GM12891 (cell line): ENCODE data around the gene PTGER2.

ENCODE experiments used
- POLR2A ChIP-seq: IDR thresholded peaks from 2 replicates; pipeline ENCODE4 v1.6.1; 2011; ENCODE audit warnings: low read depth, low read length, control low read depth
- POLR2AphosphoS5 ChIP-seq: IDR thresholded peaks from 2 replicates; pipeline ENCODE4 v1.6.1; 2011; ENCODE audit warnings: low read depth, low read length, control low read depth

GRCh38 chr14:52313903-52314594 is at the start of gene PTGER2:
- TF ChIP-seq POLR2AphosphoS5 (no peak), POLR2A (no peak)
